ENCODE data around the gene KRTAP5-3. TPM values are rescaled to one million over a fixed set of nuclear protein-coding genes. Genes with fewer than 3 reads are reported as not detected.

Gene KRTAP5-3
- total and polyA plus RNA-seq, 2 donors (not counting 3 experiments of a cell fraction or from before 2014, with no cell fraction given): not detected

DNA sequence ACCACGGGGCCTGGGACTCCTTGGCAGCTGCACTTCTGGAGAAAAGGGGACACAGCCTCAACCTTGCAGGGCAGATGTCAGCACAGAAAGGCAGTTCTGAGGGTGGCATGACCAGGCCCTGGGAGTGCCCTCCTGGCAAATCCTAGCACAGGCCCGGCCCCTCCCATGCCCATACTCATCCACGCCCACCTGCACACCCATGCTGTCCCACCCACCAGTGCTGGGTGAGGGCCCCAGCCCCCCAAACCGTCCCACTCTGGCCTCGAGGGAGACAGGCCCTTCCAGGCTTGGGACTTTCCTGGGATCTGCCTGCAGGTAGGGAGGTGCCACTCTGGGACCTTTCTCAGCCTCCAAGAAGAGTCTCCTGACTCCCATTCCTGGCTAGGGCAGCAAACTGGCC is 46.3 kb downstream of the KRTAP5-3 start:
- no peaks in the 10 kb centered on the region for H3K27me3 ChIP-seq (ENCODE audit: control insufficient read depth in 2 of 2, insufficient read depth in 2 of 2, low read length in 2 of 2)
- no peak overlapping the region for H3K4me3 ChIP-seq (replicated peaks in 1 of 3; ENCODE audit: insufficient read depth in 1 of 3, low read depth in 1 of 3, low read length in 3 of 3)
- BruUV-seq (replicated peaks): no TSS peak
- intact Hi-C loops (cut with micrococcal nuclease) (no loop called here), dilution Hi-C loops (cut with MboI; ENCODE audit: extremely low pct_ligation_motif_present, low sequenced_read_pairs) (no loop called here)
- no peak overlapping the region for H3K27ac ChIP-seq (ENCODE audit: insufficient read depth, low read depth, low read length)
- ChIA-PET CTCF (interaction anchor here (5.5 kb wide), 1 partner anchor 13 kb away, joined by 36 read pairs; no protein-coding TSS in a partner anchor), POLR2A (no interaction called here)
- no peak for FAIRE-seq
- H3K79me2 ChIP-seq (ENCODE audit: control insufficient read depth, insufficient read depth, low read length): no peaks in the 10 kb centered on the region
- no peaks in the 10 kb centered on the region for H4K20me1 ChIP-seq (replicated peaks; ENCODE audit: control insufficient read depth, extremely low read depth, insufficient read depth, low read length)
- H3K9me3 ChIP-seq (replicated peaks; ENCODE audit: control insufficient read depth, insufficient read depth, low read length): no peaks in the 10 kb centered on the region
- H3K9me1 ChIP-seq (replicated peaks; ENCODE audit: control insufficient read depth, extremely low read depth, insufficient read depth, low read length): no peaks in the 10 kb centered on the region
- H3K9ac ChIP-seq (replicated peaks; ENCODE audit: extremely low read depth, insufficient read depth, low read length): no peak overlapping the region
- TF ChIP-seq, protein P1, sequence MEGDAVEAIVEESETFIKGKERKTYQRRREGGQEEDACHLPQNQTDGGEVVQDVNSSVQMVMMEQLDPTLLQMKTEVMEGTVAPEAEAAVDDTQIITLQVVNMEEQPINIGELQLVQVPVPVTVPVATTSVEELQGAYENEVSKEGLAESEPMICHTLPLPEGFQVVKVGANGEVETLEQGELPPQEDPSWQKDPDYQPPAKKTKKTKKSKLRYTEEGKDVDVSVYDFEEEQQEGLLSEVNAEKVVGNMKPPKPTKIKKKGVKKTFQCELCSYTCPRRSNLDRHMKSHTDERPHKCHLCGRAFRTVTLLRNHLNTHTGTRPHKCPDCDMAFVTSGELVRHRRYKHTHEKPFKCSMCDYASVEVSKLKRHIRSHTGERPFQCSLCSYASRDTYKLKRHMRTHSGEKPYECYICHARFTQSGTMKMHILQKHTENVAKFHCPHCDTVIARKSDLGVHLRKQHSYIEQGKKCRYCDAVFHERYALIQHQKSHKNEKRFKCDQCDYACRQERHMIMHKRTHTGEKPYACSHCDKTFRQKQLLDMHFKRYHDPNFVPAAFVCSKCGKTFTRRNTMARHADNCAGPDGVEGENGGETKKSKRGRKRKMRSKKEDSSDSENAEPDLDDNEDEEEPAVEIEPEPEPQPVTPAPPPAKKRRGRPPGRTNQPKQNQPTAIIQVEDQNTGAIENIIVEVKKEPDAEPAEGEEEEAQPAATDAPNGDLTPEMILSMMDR (IDR thresholded peaks at IDR 0.05; ENCODE audit: extremely low read depth in 1 of 2, insufficient read depth in 1 of 2, low read depth in 1 of 2, low read length in 2 of 2): no peak
- TF ChIP-seq EZH2 (IDR thresholded peaks at IDR 0.05; ENCODE audit: borderline replicate concordance, low read depth, low read length, severe bottlenecking) (no peak), MYC (IDR thresholded peaks at IDR 0.05; ENCODE audit: low read depth, low read length) (no peak), GATA2 (IDR thresholded peaks at IDR 0.05; ENCODE audit: insufficient read depth, insufficient read length, low read depth, low read length) (no peak), FOS (IDR thresholded peaks at IDR 0.05; ENCODE audit: borderline replicate concordance, insufficient read depth, low read length) (no peak), POLR2AphosphoS5 (IDR thresholded peaks at IDR 0.05; ENCODE audit: insufficient read depth, low read depth, low read length) (no peak), POLR2A (IDR thresholded peaks at IDR 0.05; ENCODE audit: low read depth, low read length) (no peak), JUN (IDR thresholded peaks at IDR 0.05; ENCODE audit: borderline replicate concordance, insufficient read depth, insufficient read length, low read depth) (no peak)
- TF ChIP-seq, protein P2, sequence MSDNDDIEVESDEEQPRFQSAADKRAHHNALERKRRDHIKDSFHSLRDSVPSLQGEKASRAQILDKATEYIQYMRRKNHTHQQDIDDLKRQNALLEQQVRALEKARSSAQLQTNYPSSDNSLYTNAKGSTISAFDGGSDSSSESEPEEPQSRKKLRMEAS (IDR thresholded peaks at IDR 0.05; ENCODE audit: insufficient read depth, insufficient read length): no peak
- H2AFZ ChIP-seq (ENCODE audit: low read depth, low read length): no peak overlapping the region
- peaks cover 0 to 3% of the 10 kb centered on the region in 2 experiments for H3K36me3 ChIP-seq (ENCODE audit: control insufficient read depth in 2 of 2, extremely low read depth in 1 of 2, insufficient read depth in 2 of 2, low read length in 2 of 2)
- no peaks in the 10 kb centered on the region for H3K4me1 ChIP-seq (ENCODE audit: control insufficient read depth, extremely low read depth, insufficient read depth, low read length)
- H3K4me2 ChIP-seq (ENCODE audit: insufficient read depth, low read length): no peak overlapping the region
- no peak for DNase-seq (ENCODE audit: low read depth, low spot score)
